ENCODE data around the gene ARHGEF17. TPM values are rescaled to one million over a fixed set of nuclear protein-coding genes. Genes with fewer than 3 reads are reported as not detected.

Gene ARHGEF17
- total and polyA plus RNA-seq, 2 experiments from 2014 or later = 15.3 to 23.5 TPM

DNA sequence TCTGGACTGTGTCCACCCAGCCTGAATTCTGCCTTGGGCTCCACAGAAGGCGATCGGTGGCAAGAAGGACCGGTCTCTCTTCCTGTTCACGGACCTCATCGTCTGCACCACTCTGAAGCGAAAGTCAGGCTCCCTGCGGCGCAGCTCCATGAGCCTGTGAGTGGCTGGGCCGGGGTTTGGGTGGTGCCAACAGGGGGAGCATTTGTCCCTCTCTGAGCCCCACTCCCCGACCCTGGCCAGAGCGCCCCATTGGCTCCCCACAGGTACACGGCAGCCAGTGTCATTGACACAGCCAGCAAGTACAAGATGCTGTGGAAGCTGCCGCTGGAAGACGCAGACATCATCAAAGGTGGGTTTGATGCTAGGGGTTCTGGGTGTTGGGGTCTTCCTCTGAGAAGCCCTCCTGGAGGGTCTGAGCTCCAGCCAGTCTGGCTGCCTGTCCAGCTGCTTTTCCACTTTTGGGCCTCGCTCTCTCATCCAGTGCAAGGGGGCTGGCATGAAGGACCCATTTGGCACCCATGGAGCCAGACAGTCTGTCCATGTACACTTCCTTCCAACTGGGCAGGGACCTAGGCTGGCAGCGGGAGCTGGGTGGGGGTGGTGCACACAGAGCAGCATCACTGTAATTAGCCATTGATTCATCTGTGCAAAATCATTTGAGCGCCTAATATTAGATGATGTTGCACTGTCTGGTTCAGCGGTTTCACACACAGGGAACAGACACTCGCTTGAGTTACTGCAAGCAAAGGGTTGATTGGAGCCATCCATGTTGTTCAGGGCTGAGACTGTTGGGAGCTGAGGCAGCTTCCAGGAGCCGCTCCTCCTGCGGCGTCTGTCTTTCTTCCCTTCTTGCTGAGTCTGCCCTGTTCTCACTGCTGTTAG lies 49.1 kb downstream of the ARHGEF17 start:
- H3F3A ChIP-seq (ENCODE audit: insufficient read depth) = peaks cover 5% of the 10 kb centered on the region; the same call in 1 of the 2 replicates
- no peak overlapping the region for H3K4me2 ChIP-seq (ENCODE audit: unreplicated experiment)
- no peaks in the 10 kb centered on the region for H3K9me2 ChIP-seq (ENCODE audit: insufficient read depth)
- no peak overlapping the region for H3K4me3 ChIP-seq
- in situ Hi-C loops (cut with MboI) = no loop called here
- no peak for DNase-seq
- H2AFZ ChIP-seq = no peak overlapping the region
- TF ChIP-seq EZH2 (IDR thresholded peaks at IDR 0.05; ENCODE audit: insufficient read depth, poor library complexity, severe bottlenecking) (no peak), EZH2phosphoT487 (IDR thresholded peaks at IDR 0.05; ENCODE audit: insufficient read depth, low read depth) (no peak)
- no peaks in the 10 kb centered on the region for H3K9me3 ChIP-seq (ENCODE audit: low read depth)
- H4K20me1 ChIP-seq (ENCODE audit: insufficient read depth) = no peaks in the 10 kb centered on the region
- no peak overlapping the region for H3K9ac ChIP-seq
- H3K4me1 ChIP-seq (ENCODE audit: insufficient read depth) = peaks cover 4% of the 10 kb centered on the region; the same call in 1 of the 2 replicates
- peaks cover 17% of the 10 kb centered on the region for H3K79me2 ChIP-seq (ENCODE audit: insufficient read depth)
- peaks cover 33% of the 10 kb centered on the region for H3K36me3 ChIP-seq (ENCODE audit: low read depth)
- H3K27me3 ChIP-seq (replicated peaks; ENCODE audit: insufficient read depth) = no peaks in the 10 kb centered on the region
- 0 out of 2 replicates have a peak overlapping the region, but pooled peaks have one; percentile 36 for H3K27ac ChIP-seq
- 95 to 96% methylated on average over 21 to 22 of the region's 22 CpGs for WGBS, 2 experiments (ENCODE audit: low coverage in 1 of 2, low lambda C conversion rate in 2 of 2, missing lambda C conversion rate in 2 of 2)

DNA sequence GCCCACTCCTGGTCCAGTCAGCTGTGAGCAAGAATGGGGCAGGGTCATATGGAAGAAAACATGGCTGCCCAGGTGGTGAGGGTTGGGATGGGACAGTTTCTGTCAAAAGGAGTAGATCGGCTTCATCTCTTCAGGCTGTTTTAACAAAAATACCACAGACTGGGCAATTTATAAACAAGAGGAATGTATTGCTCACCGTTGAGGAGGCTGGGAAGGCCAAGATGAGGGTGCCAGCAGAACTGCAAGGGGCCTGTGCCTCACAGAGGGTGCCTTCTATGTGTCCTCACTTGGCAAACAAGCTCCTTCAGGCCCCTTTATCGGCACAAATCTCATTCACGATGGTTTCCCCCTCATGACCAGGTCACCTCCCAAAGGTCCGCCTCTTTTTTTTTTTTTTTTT lies 50.0 kb downstream of the ARHGEF17 start:
- Histone ChIP-seq H3K9me3 (ENCODE audit: low read depth) (no peaks in the 10 kb centered on the region), H3F3A (ENCODE audit: insufficient read depth) (peaks cover 5% of the 10 kb centered on the region; the same call in 1 of the 2 replicates), H3K4me1 (ENCODE audit: insufficient read depth) (peaks cover 4% of the 10 kb centered on the region; the same call in 1 of the 2 replicates), H3K4me2 (ENCODE audit: unreplicated experiment) (no peak overlapping the region), H3K9me2 (ENCODE audit: insufficient read depth) (no peaks in the 10 kb centered on the region), H3K36me3 (ENCODE audit: low read depth) (peaks cover 33% of the 10 kb centered on the region), H3K4me3 (no peak overlapping the region), H3K27ac (peak overlapping the region; percentile 36; the same call in 1 of the 2 replicates), H2AFZ (no peak overlapping the region), H3K9ac (no peak overlapping the region), H4K20me1 (ENCODE audit: insufficient read depth) (no peaks in the 10 kb centered on the region), H3K27me3 (replicated peaks; ENCODE audit: insufficient read depth) (no peaks in the 10 kb centered on the region), H3K79me2 (ENCODE audit: insufficient read depth) (peaks cover 10% of the 10 kb centered on the region)
- TF ChIP-seq EZH2phosphoT487 (IDR thresholded peaks at IDR 0.05; ENCODE audit: insufficient read depth, low read depth) (no peak), EZH2 (IDR thresholded peaks at IDR 0.05; ENCODE audit: insufficient read depth, poor library complexity, severe bottlenecking) (no peak)
- peak; percentile 64 for DNase-seq
- WGBS, 2 experiments (ENCODE audit: low coverage in 1 of 2, low lambda C conversion rate in 2 of 2, missing lambda C conversion rate in 2 of 2) = 77 to 85% methylated on average over 5 of the region's 5 CpGs
- in situ Hi-C loops (cut with MboI) = no loop called here

DNA sequence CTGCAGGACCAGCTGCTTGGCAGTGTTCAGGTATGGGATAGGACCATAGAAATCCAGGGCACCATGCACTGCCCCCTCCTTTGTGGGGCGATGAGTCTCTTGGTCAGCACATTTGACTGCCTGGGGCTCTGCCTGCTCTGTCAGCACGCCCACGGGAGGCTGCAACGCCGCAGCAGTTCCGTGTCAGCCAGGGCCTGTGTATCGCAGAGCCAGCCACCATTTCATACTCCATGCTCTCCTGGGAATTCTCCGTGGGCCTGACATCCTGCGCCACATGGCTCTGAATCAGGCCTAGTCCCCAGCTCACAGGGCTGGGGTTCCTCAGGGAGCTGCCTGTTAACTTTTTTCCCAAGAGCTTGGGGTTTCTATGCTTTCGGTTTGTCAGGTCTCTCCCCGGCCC lies 51.3 kb downstream of the ARHGEF17 start:
- in situ Hi-C loops (cut with MboI) = no loop called here
- Histone ChIP-seq H3K4me2 (ENCODE audit: unreplicated experiment) (peak overlapping the region; percentile 25), H3K27ac (peak overlapping the region; percentile 81)

DNA sequence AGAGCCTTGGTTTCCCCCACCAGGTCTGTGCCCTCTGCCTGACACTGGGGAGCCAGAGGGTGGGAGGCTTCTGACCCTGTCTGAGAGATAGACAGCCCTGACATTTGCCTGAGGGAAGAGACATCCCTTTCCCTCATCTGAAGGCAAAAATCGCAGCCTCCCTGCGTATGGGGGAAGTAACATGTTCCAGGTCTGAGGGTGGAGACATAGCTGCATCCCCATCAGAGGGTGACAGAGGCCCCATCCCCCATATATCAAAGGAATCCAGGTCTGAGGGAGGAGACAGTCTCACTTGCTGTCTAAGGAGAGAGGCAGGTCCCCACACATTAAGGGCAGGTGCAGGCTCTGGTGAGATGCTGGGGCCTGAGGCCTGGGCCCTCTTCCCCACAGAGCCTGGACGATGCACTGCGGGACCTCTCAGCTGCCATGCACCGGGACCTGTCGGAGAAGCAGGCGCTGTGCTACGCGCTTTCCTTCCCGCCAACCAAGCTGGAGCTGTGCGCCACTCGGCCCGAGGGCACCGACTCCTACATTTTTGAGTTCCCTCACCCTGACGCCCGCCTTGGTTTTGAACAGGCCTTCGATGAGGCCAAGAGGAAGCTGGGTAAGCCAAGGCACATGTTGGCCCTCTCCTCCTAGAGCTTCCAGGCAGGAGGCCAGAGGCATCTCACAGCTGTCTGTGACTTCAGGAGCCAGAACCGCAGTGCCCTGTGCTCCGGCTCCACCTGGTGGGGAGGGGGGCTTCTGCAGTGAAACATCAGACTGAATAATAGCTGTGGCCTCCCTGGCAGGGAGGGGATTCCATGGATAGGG lies 52.1 kb downstream of the ARHGEF17 start:
- peaks cover 23% of the 10 kb centered on the region for H3K36me3 ChIP-seq (ENCODE audit: low read depth)
- no peaks in the 10 kb centered on the region for H4K20me1 ChIP-seq (ENCODE audit: insufficient read depth)
- H3K27ac ChIP-seq = peak overlapping the region; percentile 81
- H3K79me2 ChIP-seq (ENCODE audit: insufficient read depth) = no peaks in the 10 kb centered on the region
- H3K4me2 ChIP-seq (ENCODE audit: unreplicated experiment) = no peak overlapping the region
- no peaks in the 10 kb centered on the region for H3K9me3 ChIP-seq (ENCODE audit: low read depth)
- H3K4me3 ChIP-seq = no peak overlapping the region
- H3K9ac ChIP-seq = peak overlapping the region; percentile 73
- WGBS, 2 experiments (ENCODE audit: low coverage in 1 of 2, low lambda C conversion rate in 2 of 2, missing lambda C conversion rate in 2 of 2) = 90 to 94% methylated on average over 19 of the region's 19 CpGs
- in situ Hi-C loops (cut with MboI) = no loop called here
- peak; percentile 61 for DNase-seq
- peaks cover 4% of the 10 kb centered on the region; the same call in 1 of the 2 replicates for H3K4me1 ChIP-seq (ENCODE audit: insufficient read depth)
- H3F3A ChIP-seq (ENCODE audit: insufficient read depth) = peaks cover 5% of the 10 kb centered on the region; the same call in 1 of the 2 replicates
- H3K27me3 ChIP-seq (replicated peaks; ENCODE audit: insufficient read depth) = no peaks in the 10 kb centered on the region
- H3K9me2 ChIP-seq (ENCODE audit: insufficient read depth) = no peaks in the 10 kb centered on the region
- TF ChIP-seq EZH2phosphoT487 (IDR thresholded peaks at IDR 0.05; ENCODE audit: insufficient read depth, low read depth) (no peak), EZH2 (IDR thresholded peaks at IDR 0.05; ENCODE audit: insufficient read depth, poor library complexity, severe bottlenecking) (no peak)
- H2AFZ ChIP-seq = no peak overlapping the region

More for the DNA sequence above, 51.3 kb downstream of the ARHGEF17 start:
- 52 to 54% methylated on average over 11 of the region's 11 CpGs for WGBS, 2 experiments (ENCODE audit: low coverage in 1 of 2, low lambda C conversion rate in 2 of 2, missing lambda C conversion rate in 2 of 2)
- peak; percentile 89 for DNase-seq
- peak overlapping the region; percentile 73 for H3K9ac ChIP-seq
- peaks cover 23% of the 10 kb centered on the region for H3K36me3 ChIP-seq (ENCODE audit: low read depth)
- no peak for TF ChIP-seq EZH2 (IDR thresholded peaks at IDR 0.05; ENCODE audit: insufficient read depth, poor library complexity, severe bottlenecking)
- no peak for TF ChIP-seq EZH2phosphoT487 (IDR thresholded peaks at IDR 0.05; ENCODE audit: insufficient read depth, low read depth)
- H2AFZ ChIP-seq = no peak overlapping the region
- peaks cover 5% of the 10 kb centered on the region; the same call in 1 of the 2 replicates for H3F3A ChIP-seq (ENCODE audit: insufficient read depth)
- peaks cover 4% of the 10 kb centered on the region; the same call in 1 of the 2 replicates for H3K4me1 ChIP-seq (ENCODE audit: insufficient read depth)
- H3K4me3 ChIP-seq = no peak overlapping the region
- no peaks in the 10 kb centered on the region for H3K9me2 ChIP-seq (ENCODE audit: insufficient read depth)
- no peaks in the 10 kb centered on the region for H4K20me1 ChIP-seq (ENCODE audit: insufficient read depth)
- no peaks in the 10 kb centered on the region for H3K27me3 ChIP-seq (replicated peaks; ENCODE audit: insufficient read depth)
- no peaks in the 10 kb centered on the region; the same call in 1 of the 2 replicates for H3K79me2 ChIP-seq (ENCODE audit: insufficient read depth)
- H3K9me3 ChIP-seq (ENCODE audit: low read depth) = no peaks in the 10 kb centered on the region

All from GM23248 (cell line).